Parathyroid adenoma (tissue), 2 donors: ENCODE data around the gene PATZ1.

Source experiments
- H2AFZ ChIP-seq: fragments of 300-600 bp; sonication (generic); one replicate; pipeline ENCODE4 v1.7.0; 2017; ENCODE audit warnings: antibody characterized with exemption, mild to moderate bottlenecking
- H3K27ac ChIP-seq: fragments of 300-600 bp; sonication (generic); one replicate; pipeline ENCODE4 v1.7.0; 2017
- H3K27me3 ChIP-seq: fragments of 300-600 bp; sonication (generic); one replicate; pipeline ENCODE4 v1.7.0; 2017; ENCODE audit warnings: low read length; ENCODE audit not compliant: control insufficient read depth, insufficient read depth
- H3K36me3 ChIP-seq: fragments of 300-600 bp; sonication (generic); one replicate; pipeline ENCODE4 v1.7.0; 2017; ENCODE audit warnings: low read length; ENCODE audit not compliant: control insufficient read depth, insufficient read depth
- H3K4me1 ChIP-seq: fragments of 300-600 bp; sonication (generic); one replicate; pipeline ENCODE4 v1.7.0; 2017; ENCODE audit warnings: control low read depth
- H3K4me2 ChIP-seq: fragments of 300-600 bp; sonication (generic); one replicate; pipeline ENCODE4 v1.7.0; 2017; ENCODE audit warnings: low read length
- H3K4me3 ChIP-seq: fragments of 300-600 bp; sonication (generic); one replicate; pipeline ENCODE4 v1.7.0; 2017; ENCODE audit warnings: low read depth, low read length
- H3K79me2 ChIP-seq: fragments of 300-600 bp; sonication (generic); one replicate; pipeline ENCODE4 v1.7.0; 2017; ENCODE audit warnings: control low read depth
- H3K9ac ChIP-seq: fragments of 300-600 bp; sonication (generic); one replicate; pipeline ENCODE4 v1.7.0; 2017; ENCODE audit warnings: mild to moderate bottlenecking
- H3K9me3 ChIP-seq: fragments of 300-600 bp; sonication (generic); one replicate; pipeline ENCODE4 v1.7.0; 2017; ENCODE audit warnings: low read length; ENCODE audit not compliant: control insufficient read depth
- TF ChIP-seq, protein P1 (sequence below): fragments of 300-600 bp; sonication (generic); IDR thresholded peaks from one replicate; pipeline ENCODE4 v1.7.0; 2017; ENCODE audit warnings: antibody characterized with exemption, mild to moderate bottlenecking
- donor health status: primary hyperparathyroidism.

PATZ1 gene

GRCh38 chr22:31302537-31302936 is 43.6 kb downstream of the PATZ1 start:
- H3K79me2 ChIP-seq = no peaks in the 10 kb centered on the region
- H3K9ac ChIP-seq = no peak overlapping the region
- H3K36me3 ChIP-seq = no peaks in the 10 kb centered on the region
- H2AFZ ChIP-seq = no peak overlapping the region
- no peaks in the 10 kb centered on the region for H3K27me3 ChIP-seq
- no peaks in the 10 kb centered on the region for H3K9me3 ChIP-seq
- TF ChIP-seq, protein P1, sequence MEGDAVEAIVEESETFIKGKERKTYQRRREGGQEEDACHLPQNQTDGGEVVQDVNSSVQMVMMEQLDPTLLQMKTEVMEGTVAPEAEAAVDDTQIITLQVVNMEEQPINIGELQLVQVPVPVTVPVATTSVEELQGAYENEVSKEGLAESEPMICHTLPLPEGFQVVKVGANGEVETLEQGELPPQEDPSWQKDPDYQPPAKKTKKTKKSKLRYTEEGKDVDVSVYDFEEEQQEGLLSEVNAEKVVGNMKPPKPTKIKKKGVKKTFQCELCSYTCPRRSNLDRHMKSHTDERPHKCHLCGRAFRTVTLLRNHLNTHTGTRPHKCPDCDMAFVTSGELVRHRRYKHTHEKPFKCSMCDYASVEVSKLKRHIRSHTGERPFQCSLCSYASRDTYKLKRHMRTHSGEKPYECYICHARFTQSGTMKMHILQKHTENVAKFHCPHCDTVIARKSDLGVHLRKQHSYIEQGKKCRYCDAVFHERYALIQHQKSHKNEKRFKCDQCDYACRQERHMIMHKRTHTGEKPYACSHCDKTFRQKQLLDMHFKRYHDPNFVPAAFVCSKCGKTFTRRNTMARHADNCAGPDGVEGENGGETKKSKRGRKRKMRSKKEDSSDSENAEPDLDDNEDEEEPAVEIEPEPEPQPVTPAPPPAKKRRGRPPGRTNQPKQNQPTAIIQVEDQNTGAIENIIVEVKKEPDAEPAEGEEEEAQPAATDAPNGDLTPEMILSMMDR = no peak
- no peak overlapping the region for H3K4me2 ChIP-seq
- H3K27ac ChIP-seq = no peak overlapping the region
- H3K4me1 ChIP-seq = no peaks in the 10 kb centered on the region
- H3K4me3 ChIP-seq = no peak overlapping the region

- no peak overlapping the region for H3K4me2 ChIP-seq
- H3K4me1 ChIP-seq = no peaks in the 10 kb centered on the region
- H3K79me2 ChIP-seq = no peaks in the 10 kb centered on the region
- no peak overlapping the region for H3K9ac ChIP-seq
- H3K9me3 ChIP-seq = no peaks in the 10 kb centered on the region
- no peak overlapping the region for H3K27ac ChIP-seq
- TF ChIP-seq, protein P1 = no peak
- H3K36me3 ChIP-seq = no peaks in the 10 kb centered on the region
- no peak overlapping the region for H2AFZ ChIP-seq
- H3K27me3 ChIP-seq = no peaks in the 10 kb centered on the region
- no peak overlapping the region for H3K4me3 ChIP-seq
Observed at GRCh38 chr22:31302006-31302405, 44.1 kb downstream of the PATZ1 start.

GRCh38 chr22:31300896-31301295 is 45.2 kb downstream of the PATZ1 start:
- TF ChIP-seq, protein P1 = no peak
- no peak overlapping the region for H3K9ac ChIP-seq

DNA sequence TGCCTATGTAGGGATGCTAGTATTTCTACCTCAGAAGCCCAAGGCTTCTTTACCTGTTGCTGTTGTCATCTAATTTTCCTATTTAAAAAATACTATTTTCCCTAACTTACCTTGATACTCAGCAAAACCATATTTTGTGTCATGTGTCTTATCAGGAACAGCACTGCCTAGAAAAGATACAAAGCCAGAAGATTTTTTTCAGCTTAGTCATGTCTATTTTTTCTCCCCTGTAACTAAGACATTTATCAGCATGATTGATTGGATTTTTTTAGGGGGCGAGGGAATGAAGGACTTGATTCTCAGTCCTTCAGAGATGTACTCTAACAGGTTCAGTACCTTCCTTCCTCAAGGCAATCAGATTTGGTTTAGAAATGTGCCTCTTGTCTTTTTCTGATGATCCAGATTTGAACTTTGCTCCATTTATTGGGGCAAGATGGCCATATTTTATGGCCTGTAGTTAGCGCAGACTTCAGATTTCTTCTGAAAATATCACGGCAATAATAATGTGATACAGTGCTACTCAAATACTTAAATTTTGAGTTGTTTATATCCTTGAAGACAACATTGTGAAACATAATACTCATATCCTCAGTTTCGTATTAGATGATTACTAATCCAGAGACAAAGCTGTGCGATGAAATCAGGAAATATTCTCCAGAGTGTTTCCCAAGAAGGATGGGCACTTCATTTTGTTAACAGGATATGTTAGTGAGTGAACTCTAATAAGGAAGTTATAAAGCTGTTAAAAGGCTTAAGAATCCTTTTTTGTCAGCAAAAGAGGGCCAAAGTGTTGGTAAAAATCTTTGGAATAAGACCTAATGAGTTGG is 50.1 kb downstream of the PATZ1 start:
- no peaks in the 10 kb centered on the region for H3K79me2 ChIP-seq
- H3K27me3 ChIP-seq = no peaks in the 10 kb centered on the region
- H2AFZ ChIP-seq = peak overlapping the region; percentile 23
- H3K9ac ChIP-seq = no peak overlapping the region
- no peaks in the 10 kb centered on the region for H3K9me3 ChIP-seq
- H3K4me3 ChIP-seq = no peak overlapping the region
- no peaks in the 10 kb centered on the region for H3K36me3 ChIP-seq
- TF ChIP-seq, protein P1 = no peak
- peak overlapping the region; percentile 31 for H3K27ac ChIP-seq
- peaks cover 5% of the 10 kb centered on the region for H3K4me1 ChIP-seq
- no peak overlapping the region for H3K4me2 ChIP-seq

More at GRCh38 chr22:31300896-31301295, 45.2 kb downstream of the PATZ1 start:
- no peaks in the 10 kb centered on the region for H3K79me2 ChIP-seq
- no peaks in the 10 kb centered on the region for H3K9me3 ChIP-seq
- H3K27me3 ChIP-seq = no peaks in the 10 kb centered on the region
- H3K4me1 ChIP-seq = peaks cover 3% of the 10 kb centered on the region
- no peaks in the 10 kb centered on the region for H3K36me3 ChIP-seq
- no peak overlapping the region for H2AFZ ChIP-seq
- H3K4me3 ChIP-seq = no peak overlapping the region
- H3K27ac ChIP-seq = no peak overlapping the region
- no peak overlapping the region for H3K4me2 ChIP-seq

- H3K9me3 ChIP-seq = no peaks in the 10 kb centered on the region
- peaks cover 5% of the 10 kb centered on the region for H3K4me1 ChIP-seq
- H3K27ac ChIP-seq = no peak overlapping the region
- no peak overlapping the region for H2AFZ ChIP-seq
- H3K27me3 ChIP-seq = no peaks in the 10 kb centered on the region
- no peaks in the 10 kb centered on the region for H3K79me2 ChIP-seq
- TF ChIP-seq, protein P1 = no peak
- H3K9ac ChIP-seq = no peak overlapping the region
- H3K4me3 ChIP-seq = no peak overlapping the region
- H3K4me2 ChIP-seq = no peak overlapping the region
- H3K36me3 ChIP-seq = no peaks in the 10 kb centered on the region
Observed at GRCh38 chr22:31295360-31295759, 50.8 kb downstream of the PATZ1 start.
